ENCODE results near the gene WNT7B.

The WNT7B gene

DNA sequence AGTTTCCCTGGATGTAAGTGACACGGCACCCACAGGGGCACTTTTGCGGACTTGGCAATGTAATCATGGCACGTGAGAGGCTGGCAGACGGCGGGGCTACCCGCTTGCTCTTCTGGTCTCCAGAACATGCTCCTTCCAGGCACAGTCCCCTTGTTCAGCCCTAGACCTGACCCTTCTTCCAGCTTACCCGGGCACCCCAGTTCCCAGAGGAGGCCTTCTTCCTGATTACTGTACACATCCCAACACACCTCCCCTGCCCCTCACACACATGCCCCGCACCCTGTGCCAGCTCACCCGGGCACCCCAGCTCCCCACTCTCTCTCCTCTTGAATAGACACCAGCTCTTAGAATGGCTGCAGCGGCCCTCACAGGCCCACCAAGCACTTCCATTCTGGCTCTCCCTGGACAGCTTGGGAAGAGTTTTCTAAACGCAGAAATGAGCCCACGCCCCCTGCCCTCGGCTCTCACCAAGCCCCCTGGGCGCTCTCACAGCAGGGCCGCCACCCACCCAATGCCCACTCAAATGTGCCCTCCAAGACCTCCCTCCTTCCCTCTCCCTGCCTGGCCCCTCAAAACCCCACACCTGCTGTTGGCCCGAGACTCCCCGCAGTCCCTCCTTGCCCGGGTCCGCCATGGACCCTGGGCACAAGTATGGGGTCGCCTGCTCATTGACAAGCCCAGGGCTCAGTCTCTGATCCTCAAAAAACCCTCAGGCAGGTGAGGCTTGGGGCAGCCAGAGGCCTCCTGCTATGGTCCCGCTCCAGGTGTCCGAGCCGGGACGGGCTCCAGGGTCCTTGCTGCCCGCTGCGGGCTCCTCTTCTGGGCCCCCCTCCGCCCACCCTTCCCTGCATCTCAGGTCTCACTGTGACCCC lies 88.5 kb downstream of the WNT7B start:
- DNase-seq (ENCODE audit: low read depth in 2 of 2): no peak

DNA sequence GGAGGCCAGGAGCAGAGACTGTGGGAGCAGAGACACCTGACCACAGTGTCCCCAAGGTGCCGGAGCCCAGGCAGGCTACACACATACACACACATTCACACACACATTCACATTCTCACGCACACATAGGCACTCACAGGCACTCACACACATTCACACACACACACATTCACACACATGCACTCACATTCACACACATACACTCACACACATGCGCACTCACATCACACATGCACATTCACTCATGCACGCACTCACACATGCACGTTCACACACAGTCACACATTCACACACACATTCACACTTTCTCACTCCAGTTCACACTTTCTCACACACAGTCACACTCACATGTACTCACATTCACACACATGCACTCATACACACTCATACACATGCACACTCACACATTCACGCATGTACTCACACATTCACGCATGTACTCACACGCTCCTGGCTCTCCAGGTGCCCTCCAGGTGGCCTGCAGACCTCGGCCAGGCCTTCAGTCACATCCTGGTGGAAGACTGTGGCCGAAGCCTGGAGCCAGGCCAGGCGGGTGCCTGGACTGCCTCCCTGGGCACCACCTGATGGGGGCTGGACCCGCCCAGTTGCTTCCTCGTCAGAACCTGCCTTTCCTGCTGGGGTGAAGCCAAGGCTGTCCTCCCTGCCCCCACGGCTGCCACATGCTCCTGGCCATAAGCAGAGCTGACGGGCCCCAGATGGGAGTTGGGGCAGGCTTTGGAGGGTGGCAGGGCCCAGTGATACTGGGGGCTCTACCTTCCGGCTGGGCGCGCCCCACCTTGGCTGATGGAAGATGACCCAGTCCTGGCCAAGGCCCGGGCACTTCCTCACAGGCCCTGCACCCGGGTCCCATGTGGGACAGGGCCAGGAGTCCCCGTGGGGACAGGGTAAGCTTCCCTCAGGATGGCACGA lies 89.5 kb downstream of the WNT7B start:
- DNase-seq (ENCODE audit: low read depth in 2 of 2): no peak

DNA sequence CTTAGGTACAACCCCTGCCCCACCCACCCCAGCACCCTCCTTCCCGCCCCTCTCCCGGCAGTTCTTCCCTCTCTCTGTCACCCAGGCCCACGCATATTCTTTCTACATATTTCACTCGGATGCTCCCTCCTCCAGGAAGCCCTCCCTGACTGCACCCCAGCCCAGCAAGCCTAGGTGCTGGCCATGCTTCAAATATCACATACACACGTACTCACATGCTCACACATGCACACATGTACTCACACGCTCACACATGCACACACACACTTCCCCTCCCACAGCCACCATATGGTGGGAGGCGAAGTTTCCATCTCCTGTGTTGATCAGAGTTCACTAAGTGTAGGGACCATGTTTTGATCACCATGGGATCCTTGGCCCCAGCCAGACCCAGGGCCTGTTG lies 90.4 kb downstream of the WNT7B start:
- no peak for DNase-seq (ENCODE audit: low read depth in 2 of 2)

DNA sequence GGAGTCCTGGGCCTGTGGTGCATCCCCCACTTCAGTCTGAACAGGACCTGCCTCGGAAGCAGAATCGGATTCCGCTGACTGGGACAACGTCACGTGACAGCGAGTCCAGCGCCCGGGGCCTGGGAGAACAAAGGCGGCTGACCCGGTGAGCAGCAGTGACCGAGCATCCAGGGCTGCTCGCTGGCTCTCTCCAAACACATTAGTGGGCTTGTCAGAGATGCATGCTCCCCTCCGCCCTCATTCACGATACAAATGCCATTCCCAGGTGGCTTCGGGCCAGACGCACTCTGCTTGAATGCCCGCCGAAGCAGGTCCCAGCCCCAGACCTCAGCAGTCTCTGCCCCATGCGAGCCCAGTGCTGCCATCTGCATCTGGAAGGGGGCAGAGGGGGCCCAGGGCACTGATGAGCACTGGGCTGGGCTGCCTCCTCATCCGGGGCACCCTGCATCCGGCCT lies 91.0 kb downstream of the WNT7B start:
- DNase-seq (ENCODE audit: low read depth in 2 of 2): no peak

DNA sequence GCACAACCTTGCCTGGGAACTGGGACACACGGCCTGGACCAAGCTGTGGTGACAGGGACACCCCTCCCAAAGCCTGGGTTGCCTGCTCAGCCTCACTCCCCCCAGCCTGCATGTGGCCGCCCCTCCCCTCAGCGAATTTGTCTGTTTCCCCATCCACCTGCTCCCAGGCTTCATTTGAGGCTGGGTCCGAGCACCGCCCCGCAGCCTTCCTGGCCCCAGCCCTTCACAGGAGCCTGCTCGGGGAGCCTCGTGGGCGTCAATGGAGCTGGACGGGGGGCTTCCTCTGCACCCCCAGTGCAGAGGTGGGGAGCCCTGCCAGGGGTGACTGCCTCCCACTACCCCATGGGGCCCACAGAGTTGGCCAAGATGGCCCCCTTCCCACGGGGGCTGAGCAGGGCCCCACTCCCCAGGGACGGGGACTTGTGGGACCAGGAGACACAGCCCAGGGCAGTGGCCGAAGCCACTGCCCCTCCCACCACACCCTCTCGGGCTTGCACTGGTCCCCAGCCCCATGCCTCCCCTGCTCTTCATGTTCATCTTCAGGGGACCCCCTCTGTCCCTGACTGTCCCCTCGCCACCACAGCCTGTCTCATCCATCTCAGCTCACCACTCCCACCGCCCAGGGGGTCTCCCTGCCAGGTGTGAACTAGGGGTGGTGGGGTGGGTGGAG lies 91.7 kb downstream of the WNT7B start:
- no peak for DNase-seq (ENCODE audit: low read depth in 2 of 2)

DNA sequence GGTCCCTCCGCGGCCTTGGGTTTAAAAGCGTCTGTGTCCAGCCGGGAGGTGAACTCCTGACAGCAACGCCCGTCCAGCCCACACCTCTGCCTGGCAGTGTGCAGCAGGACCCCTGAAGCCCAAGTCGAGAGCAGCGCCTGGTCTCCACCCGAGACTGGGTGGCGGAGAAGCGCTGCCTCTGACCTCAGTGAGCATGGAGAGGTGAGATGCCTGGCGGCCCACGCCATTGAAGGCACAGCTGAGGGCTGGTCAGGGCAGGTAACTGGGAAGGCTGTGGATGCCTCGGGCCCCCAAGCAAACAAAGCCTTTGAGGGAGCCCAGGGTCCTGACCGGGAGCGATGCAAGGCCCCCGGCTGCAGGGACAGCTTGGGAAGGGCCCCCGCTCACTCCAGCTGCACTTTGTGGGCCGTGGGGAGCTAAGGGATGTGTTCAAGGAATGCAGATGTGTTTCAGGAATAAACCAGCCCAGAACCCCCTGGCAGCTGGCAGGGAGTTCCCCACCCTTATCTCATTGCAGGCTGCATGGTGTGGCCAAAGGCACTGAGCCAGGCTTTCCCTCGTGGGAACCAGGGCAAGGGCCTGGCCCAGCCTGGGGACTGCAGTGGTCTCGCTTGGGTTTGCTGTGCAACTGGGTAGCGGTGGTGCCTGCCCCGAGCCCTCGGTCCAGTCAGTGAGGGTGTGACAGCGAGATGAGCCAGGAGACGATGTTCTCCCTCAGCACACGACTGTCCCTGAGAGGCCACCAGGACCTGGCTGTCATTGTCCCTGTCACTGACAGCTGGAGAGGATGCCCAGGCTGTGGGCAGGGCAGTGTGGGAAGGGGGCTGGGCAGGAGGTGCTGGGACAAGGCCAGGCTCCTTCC lies 92.5 kb downstream of the WNT7B start:
- no peak for DNase-seq (ENCODE audit: low read depth in 2 of 2)

DNA sequence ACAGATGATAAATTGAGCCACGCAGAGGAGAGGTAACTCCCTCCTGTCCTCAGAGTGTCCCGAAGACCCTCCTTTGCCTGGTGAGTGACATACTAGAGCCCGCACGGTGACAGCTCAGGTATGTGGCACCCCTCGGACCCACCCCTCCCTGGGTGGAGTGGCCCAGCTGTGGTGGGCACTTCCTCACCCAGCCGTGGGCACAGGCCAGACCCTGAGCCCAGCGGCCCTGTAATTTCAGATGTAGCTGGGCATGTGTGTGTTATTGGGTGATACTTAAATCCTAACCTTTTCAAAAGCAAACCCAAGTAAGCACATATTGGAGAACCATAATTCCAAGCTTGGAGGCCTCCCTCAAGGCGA lies 93.2 kb downstream of the WNT7B start:
- DNase-seq (ENCODE audit: low read depth in 2 of 2): no peak

DNA sequence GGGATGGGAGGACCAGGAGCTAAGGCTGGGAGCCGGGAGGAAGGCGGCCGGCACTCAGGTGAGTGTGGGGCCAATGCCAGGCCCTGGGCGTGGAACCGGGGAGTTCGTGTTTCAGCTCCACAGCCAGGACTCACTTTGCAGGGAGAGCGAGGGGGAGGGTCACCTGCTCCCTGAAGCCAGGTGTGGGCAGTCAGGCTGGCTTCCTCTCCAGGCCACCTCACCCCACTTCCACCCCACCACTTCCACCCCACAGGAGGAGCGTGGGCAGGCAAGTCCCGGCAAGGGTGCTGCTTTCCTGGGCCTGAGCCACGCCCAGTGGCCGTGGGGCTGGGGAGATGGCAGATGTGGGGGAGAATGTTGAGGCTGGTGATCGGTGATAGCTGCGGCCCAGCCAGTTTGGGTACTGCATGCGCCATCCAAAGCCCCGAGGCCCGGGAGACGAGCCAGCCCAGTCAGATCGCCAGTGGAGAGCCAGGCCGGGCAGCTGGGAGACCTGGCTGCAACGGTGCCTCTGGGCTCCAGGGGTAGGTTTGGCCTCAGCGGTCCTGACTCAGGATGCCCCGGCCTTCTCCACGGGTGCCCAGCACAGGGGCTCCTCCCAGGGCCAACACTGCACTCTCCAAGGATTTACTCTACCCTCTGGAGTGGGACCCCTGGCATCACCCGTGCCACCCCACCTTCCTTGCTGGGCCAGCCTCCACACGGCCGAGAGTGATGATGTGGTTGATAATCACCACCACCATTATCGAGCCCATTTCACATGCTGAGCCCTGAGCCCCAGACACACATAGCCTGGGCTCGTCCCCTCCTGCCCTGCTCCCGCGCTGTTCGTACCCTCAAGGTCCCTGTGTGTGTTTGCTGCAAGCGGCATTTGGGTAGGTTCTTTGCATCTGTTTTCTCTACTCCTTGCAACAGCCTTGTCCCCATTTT lies 93.8 kb downstream of the WNT7B start:
- DNase-seq (ENCODE audit: low read depth in 2 of 2): no peak

DNA sequence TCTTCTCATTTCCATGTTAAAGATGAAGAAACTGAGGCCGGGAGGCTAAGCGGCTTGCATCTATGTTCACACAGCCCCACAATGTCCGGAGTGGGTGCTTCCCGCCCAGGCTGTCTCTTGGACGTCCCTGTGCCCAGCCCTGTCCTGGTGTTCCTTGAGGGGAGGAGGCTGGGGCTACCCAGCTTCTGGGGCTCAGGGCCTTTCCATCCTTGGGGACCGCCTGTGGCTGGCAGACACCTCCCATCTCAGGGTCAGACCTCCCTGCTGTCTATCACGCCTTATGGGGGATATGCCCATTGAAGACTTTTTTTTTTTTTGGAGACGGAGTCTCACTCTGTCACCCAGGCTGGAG lies 95.5 kb downstream of the WNT7B start:
- DNase-seq (ENCODE audit: low read depth in 2 of 2): no peak

DNA sequence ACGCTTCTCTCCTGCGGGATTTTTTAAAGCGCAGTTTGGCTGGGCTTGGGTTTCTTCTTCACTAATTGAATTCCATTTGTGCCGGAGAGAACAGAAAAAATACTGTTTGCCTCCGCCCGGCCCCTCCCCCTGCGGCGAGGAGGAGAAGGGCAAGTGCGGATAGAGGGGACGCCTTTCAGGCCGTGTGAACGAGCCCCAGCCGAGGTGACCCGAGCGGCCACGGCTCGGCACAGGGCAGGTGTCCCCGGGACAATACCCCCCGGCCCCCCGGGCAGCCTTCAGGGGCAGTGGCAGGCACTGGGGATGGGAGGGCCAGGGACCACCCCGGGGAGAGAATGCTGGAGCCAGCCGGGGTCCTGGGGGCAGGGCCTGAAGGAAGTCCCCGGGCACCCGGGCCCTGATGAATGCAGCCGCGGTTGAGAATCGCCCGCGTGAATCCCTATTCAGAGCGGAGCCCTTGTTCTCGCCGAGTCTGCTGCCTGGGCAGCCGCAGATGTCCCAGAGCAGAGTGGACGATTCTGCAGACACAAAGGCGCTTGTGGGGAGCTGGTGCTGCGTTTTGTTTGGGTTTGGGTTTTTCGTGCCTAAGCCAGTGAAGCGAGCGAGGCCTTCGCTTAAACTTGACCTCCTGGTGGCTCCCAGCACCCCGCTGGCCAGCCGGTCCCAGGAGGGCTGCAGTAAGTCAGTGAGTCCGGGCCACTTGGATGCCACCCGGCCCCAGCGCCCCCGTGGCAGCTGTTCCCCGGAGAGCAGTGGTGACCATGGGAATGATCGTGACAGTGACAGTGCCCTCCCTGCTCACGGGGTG lies 96.0 kb downstream of the WNT7B start:
- DNase-seq (ENCODE audit: low read depth in 2 of 2): no peak

DNA sequence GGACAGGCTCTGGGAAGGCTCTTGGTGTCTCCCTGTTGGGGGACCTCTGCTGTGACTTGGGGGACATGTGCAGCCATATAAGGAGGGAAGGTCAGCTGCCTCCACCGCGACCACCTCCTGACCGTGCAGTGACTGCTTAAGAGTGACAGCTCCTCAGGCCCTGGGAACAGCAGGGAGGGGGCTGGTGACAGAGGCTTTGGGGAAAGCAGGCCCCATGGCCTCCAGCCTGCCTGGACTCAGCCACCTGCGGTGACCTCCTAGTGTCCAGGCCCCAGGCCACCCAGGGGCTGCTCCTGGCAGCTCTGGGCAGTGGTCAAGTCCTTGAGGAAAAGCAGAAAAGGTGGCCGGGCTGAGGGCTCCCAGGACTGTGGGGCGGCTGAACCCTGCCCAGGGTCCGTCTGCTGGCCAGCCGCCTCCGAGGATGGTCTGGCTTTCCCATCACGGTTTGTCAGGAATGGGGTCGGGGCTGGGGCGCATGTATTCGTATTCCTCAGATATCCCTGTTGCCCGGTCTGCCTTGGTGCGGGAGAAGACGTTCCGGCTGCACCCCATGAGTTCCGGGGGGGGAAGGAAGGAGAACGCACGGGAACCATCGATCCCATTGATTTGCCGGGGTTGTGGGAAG lies 96.8 kb downstream of the WNT7B start:
- DNase-seq (ENCODE audit: low read depth in 2 of 2): no peak

DNA sequence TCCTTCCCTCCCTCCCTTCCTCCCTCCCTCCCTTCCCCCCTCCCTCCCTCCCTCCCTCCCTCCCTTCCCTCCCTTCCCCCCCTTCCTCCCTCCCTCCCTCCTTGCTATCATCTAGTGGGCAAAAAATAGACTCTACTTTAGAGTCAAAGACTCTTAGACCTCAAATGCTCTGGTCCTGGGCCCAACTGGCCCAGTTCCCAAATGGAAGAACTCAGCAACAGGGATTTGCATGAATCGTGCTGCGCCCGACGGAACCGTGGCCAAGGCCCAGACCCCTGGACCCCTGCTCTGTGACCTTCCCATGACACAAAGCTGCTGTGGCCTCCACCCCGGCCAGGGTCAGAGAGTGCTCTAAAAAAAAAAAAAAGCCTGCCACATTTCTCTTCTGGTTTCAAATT lies 97.4 kb downstream of the WNT7B start:
- no peak for DNase-seq (ENCODE audit: low read depth in 2 of 2)

DNA sequence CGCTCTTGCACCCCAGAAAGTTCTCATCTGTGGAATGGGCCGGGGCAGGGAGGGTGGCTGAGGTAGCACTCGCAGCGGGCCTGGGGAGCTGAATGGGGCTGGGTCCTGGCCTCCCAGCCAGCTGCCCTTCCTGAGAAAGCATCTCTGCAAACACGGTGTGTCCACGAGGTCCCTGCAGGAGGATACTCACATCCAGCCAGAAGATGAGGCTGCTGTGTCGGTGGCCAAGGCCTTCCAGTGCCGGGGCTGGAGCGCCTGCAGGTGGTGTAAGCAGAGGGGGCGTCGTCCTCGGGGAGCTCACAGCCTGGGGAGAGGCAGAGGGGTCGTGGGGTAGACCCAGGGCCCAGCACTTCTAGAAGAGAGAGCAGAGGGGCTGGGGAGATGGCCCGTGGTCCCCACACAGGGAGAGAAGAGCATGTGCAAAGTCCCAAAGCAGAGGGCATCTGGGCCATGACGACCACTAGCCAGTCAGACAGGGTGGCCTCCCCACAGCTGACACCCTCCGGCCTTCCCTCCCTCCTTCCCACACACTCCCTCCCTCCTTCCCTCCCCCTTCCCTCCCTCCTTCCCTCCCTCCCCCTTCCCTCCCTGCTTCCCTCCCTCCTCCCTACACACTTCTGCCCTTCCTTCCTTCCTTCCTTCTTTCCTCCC lies 97.9 kb downstream of the WNT7B start:
- no peak for DNase-seq (ENCODE audit: low read depth in 2 of 2)

DNA sequence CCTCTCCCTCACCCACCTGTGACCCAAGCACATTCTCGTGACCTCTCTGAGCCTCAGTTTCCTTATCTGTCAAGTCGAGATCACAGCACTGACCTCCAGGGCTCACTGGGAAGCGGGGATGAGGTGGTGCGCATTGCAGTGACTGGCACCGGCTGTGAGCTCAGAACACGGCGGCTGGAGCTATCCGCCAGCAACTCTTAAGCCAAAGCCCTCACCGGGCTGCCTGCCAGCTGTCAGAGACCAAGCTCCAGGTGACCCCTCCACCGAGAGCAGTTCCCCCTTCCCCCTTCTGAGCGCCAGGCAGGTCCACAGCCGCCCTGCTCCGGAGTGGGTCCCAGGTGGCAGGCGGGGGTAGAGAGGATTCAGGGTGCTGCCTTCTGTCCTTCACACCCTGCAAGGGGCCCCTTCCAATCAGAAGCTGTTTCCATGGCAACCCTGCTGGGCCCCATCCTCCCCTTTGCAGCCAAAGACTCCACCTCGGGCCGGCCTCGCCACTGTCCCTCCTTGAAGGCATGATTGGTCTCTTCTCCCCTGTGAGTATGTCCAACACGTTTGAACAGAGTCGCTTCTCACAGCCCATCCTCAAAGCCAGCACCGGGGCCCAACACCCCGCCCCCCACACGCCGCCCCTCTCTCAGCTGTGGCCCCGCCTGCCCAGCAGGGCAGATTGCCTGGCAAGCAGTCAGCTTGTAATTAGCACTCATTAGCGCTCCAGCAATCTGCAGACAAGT lies 98.7 kb downstream of the WNT7B start:
- no peak for DNase-seq (ENCODE audit: low read depth in 2 of 2)

DNA sequence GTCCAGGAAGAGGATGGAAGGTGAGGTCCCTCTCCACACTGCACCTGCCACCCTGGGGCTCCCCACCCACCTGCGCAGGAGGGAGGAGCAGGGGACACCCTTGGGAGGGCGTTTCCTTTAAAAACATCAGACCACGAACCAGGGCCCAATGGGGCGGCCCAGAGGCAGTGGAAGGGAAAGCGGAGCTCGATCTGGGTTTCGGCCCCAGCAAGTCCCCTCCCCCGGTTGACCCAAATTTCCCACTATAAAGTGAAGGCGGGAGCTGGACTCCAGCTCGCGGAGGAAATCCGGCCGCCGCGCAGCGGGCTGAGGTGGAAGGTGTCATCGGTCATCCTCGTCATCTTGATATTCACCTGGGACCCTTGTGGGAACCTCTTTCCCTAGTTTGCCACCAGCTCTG lies 99.3 kb downstream of the WNT7B start:
- DNase-seq (ENCODE audit: low read depth in 2 of 2): no peak

DNA sequence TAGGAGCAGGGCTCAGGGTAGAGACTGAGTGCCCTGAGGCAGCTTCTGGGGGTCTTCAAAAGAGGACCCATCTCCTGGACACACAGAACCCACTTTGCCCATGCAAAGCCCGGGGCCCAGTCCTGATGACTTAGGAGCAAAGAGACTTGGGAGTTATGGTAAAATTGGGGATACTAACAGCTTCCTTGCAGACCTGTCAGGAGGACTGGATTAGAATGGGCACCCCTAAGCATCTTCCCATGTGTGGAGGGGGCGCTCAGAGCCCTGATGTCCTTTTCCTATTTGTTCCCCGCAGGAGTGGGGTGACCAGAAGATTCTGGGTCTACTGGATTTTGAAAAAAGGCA lies 100.0 kb downstream of the WNT7B start:
- DNase-seq (ENCODE audit: low read depth in 2 of 2): no peak

DNA sequence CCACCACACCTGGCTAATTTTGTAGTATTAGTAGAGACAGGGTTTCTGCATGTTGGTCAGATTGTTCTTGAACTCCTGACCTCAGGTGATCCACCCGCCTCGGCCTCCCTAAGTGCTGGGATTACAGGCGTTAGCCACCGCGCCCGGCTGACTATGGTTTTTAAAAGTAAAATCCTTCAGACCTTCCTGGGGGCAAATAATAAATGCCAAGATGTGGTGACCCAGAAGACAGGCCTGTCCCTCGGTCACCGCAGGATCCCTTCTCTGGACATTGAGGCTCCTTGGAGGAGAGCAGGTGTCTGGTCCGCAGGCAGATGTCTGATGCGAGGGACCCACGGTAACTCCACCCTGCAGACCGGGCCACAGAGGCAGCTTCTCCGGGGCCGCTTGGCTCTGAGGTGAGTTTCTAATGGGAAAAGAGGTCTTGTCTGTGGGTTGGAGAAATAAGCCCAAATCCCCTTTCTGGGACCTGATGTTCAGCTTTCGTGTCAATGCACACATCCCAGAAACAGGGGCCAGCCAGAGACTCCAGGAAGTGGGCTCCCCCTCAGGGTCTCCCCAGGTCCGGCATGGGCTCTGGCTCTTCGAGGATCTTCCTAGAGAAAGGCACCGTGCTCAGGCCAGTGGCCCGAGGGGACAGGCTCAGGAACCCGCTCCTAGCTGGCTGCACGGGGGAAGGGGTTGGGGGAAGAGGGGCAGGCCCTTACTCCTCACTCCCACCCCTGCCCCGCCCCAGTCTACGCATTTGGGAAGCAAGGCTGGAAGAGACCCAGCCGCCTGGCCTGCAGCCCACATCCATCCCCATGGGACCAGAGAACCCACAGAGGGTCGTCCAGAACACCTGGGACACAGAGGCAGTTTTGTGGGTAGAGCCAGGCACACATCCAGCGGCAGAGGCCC lies 100.6 kb downstream of the WNT7B start:
- DNase-seq (ENCODE audit: low read depth in 2 of 2): no peak

All from fibroblast of skin of left quadriceps (primary cell).